Effector memory CD8-positive, alpha-beta T cell (primary cell): ENCODE measurements around the gene CSF1R.

Experiments used
- ATAC-seq: fragments of 150-1000 bp; cut with Tn5 transposase; replicated peaks from 2 replicates; pipeline ENCODE4 v1.10.0; 2021; ENCODE audit warnings: mild to moderate bottlenecking, moderate library complexity
- DNase-seq, 3 experiments: peaks; one replicate each; pipeline ENCODE4 v3.0.0; 2021
- H3K27ac Mint-ChIP-seq, 2 donors: one replicate each; pipeline ENCODE4 v1.8.0; 2022; ENCODE audit warnings: mild to moderate bottlenecking in 2 of 2, mixed read lengths in 2 of 2, moderate library complexity in 2 of 2
- H3K27me3 Mint-ChIP-seq, 2 donors: one replicate each; pipeline ENCODE4 v1.8.0; 2022; ENCODE audit warnings: mixed read lengths in 2 of 2
- H3K36me3 Mint-ChIP-seq: one replicate; pipeline ENCODE4 v1.8.0; 2022; ENCODE audit warnings: mild to moderate bottlenecking, moderate library complexity, mixed read lengths; ENCODE audit not compliant: insufficient read depth
- H3K4me1 Mint-ChIP-seq, 2 donors: one replicate each; pipeline ENCODE4 v1.8.0; 2022; ENCODE audit warnings: low read depth in 2 of 2, mixed read lengths in 2 of 2
- H3K4me3 Mint-ChIP-seq, 2 donors: one replicate each; pipeline ENCODE4 v1.8.0; 2022; ENCODE audit warnings: mild to moderate bottlenecking in 2 of 2, mixed read lengths in 2 of 2, moderate library complexity in 2 of 2
- H3K9me3 Mint-ChIP-seq, 2 donors: one replicate each; pipeline ENCODE4 v1.8.0; 2022; ENCODE audit warnings: mixed read lengths in 2 of 2

The CSF1R gene

DNA sequence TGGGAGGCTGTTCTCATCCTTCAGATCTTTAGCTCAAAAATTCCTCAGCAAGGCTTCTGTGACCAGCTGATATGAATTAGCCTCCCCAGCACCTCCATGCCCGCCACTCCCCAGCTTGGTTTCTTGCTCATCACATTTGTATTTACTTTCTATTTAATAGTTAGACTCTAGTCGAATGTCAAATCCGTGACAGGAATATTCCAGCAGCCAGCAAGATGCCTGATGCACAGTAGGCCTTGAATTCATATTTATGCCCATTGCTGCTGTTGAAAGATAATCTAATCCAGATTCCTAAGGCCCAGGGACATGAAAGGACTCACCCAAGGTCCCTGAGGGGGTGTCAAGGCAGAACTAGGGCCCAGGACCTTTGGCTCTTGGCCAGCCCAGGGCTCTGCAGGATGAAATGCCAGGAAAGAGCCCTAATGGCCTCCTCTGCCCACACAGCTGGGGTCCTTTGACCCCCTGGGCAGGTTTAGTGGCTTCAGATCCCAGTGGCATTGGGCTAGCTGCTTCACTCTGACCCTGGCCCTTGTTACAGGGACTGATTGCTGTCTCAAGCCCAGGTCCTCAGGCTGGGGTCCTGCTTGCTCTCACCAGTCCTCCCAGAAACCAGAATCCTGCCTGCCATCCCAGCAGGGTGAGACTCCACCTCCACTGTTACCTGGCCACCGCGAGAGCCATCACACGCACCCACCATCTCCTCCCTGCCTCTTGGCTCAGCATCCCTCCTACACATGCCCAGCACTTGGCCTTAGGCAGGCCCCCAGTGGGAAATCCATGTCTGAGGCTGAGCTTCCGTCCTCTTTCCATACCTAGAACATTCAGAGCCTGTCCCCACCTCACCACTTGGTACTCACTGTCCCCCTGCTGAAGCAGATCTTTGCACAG, 7.3 kb downstream of the CSF1R start:
- H3K27ac Mint-ChIP-seq, result no peak overlapping the region
- peaks cover 22 to 51% of the 10 kb centered on the region in 2 donors for H3K27me3 Mint-ChIP-seq
- H3K4me1 Mint-ChIP-seq, result no peaks in the 10 kb centered on the region
- H3K36me3 Mint-ChIP-seq, result peaks cover 5% of the 10 kb centered on the region
- no peak overlapping the region for H3K4me3 Mint-ChIP-seq
- no peak for DNase-seq
- ATAC-seq, result no peak
- H3K9me3 Mint-ChIP-seq, result no peaks in the 10 kb centered on the region

DNA sequence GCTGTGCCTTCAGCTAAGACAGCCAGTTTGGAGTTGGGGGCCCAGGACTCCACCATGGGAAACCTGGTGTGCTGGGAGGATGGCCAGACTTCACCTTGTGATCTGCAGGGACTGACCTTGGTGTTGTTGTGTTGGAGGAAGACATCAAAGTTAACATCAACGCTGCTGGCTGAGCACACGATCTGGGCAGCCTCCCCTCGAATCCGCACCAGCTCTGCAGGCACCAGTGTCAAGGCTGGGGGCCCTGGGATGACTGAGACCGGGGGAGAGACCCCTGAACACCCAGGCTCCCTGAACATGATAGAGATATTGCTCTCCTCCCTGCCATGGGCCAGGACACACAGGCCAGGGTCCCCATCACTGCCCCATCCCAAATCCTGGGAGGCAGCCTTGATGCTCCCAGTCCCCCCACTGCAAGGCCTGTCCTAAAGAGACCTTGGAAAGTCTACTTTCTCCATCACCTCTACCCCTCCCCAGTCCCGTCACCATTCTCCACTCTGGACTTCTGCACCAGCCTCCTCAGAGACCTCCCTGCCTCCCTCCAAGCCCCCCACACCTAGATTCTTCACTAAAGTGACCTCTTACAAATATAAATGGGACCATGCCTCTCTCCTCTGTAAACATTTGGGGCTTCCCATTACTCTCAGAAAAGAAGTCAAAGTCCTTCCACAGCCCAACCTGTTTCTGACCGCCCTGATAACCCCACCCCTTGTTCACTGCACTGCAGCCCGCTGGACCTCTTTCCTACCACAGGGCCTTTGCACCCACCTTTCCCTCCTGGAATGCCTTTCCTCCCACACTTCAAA, 8.2 kb downstream of the CSF1R start:
- DNase-seq (no peak), ATAC-seq (no peak)
- Mint-ChIP-seq H3K4me1 (no peaks in the 10 kb centered on the region), H3K27ac (no peak overlapping the region), H3K9me3 (no peaks in the 10 kb centered on the region), H3K36me3 (peaks cover 5% of the 10 kb centered on the region), H3K4me3 (no peak overlapping the region), H3K27me3 (peaks cover 14 to 42% of the 10 kb centered on the region in 2 donors)

DNA sequence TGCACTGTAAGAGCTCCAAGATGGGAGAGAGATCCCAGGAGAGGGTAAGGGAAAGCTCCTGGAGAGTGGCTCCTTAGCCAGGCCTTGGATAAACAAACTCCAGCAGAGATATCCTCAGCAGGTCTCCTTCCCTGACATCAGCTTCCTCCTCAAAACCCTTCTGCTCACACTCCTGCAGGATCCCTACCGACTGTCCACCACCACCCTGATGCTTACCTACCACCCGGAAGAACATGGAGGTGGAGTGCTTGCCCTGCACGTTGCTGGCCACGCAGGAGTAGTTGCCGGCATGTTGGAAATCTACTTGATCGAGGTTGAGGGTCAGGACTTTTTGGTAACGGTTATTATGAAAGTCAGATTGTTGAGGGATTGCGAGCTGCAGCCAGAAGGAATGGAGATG, 9.3 kb downstream of the CSF1R start:
- no peak for ATAC-seq
- Mint-ChIP-seq H3K4me3 (no peak overlapping the region), H3K36me3 (peaks cover 5% of the 10 kb centered on the region), H3K27ac (no peak overlapping the region), H3K27me3 (peaks cover 2 to 31% of the 10 kb centered on the region in 2 donors), H3K4me1 (no peaks in the 10 kb centered on the region), H3K9me3 (no peaks in the 10 kb centered on the region)
- DNase-seq, result no peak

DNA sequence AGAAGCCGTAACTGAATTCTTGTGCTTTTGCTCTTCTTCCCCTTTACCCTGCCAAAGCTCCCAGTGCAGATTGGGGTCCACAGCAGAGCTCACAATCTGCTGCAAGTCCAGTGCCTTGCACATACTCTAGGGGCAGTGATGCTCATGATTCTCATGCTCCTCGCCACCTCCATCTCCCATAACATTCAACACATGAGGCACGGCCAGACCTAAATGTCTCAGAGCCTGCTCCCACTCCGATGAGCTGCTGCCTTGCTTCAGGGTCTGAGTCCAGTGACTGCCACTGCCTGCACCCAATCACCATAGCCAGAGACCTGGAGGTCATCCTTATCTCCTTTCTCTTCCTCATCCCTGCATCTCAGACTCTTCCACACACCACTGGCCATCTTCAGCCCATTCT, 10.5 kb downstream of the CSF1R start:
- Mint-ChIP-seq H3K4me3 (no peak overlapping the region), H3K27me3 (peaks cover 0 to 18% of the 10 kb centered on the region in 2 donors), H3K27ac (no peak overlapping the region), H3K4me1 (no peaks in the 10 kb centered on the region), H3K9me3 (no peaks in the 10 kb centered on the region), H3K36me3 (peaks cover 5% of the 10 kb centered on the region)
- no peak for ATAC-seq
- no peak for DNase-seq

DNA sequence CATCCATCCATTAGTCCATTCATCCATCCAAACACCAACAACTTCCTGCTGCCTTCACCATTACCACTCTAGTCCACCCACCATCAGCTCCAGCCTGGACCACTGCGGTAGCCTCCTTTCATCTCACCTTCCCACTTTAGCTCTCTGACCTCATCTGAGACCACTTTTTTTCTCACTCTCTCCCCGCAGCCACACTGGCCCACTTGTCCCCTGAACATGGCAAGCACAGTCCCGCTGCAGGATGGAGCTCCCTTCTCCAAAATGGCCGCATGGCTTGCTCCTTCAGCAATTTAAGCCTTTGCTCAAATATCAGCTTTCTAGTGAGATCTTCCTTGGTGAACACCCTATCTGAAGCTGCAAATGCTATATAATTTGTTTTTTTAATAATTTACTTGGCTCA, 11.1 kb downstream of the CSF1R start:
- no peak overlapping the region for H3K4me3 Mint-ChIP-seq
- no peak for ATAC-seq
- no peak overlapping the region for H3K27ac Mint-ChIP-seq
- peaks cover 5% of the 10 kb centered on the region for H3K36me3 Mint-ChIP-seq
- no peaks in the 10 kb centered on the region for H3K4me1 Mint-ChIP-seq
- H3K27me3 Mint-ChIP-seq, result peaks cover 0 to 17% of the 10 kb centered on the region in 2 donors
- H3K9me3 Mint-ChIP-seq, result no peaks in the 10 kb centered on the region
- no peak for DNase-seq

DNA sequence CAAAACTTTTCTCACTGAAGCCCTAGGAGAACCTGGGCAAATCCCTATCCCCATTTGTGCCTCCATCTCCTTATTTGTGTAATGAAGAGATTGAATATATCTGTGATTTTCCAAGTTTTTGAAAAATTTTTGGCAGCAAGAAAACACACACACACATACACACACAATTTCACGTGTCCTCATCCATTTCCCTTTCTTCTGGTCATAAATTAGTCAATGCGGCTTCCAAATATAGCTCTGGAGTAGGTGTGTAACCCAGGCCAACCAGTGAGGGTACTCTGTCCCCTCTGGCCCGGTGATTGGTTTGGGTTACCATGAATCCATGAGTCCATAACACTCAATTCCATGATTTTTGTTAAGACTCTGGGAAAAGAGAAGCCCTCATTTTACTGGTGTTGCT, 12.7 kb downstream of the CSF1R start:
- H3K27ac Mint-ChIP-seq, result no peak overlapping the region
- peaks cover under 1% of the 10 kb centered on the region for H3K36me3 Mint-ChIP-seq
- H3K27me3 Mint-ChIP-seq, result peaks cover 0 to 6% of the 10 kb centered on the region in 2 donors
- H3K9me3 Mint-ChIP-seq, result no peaks in the 10 kb centered on the region
- ATAC-seq (no peak), DNase-seq (no peak)
- H3K4me1 Mint-ChIP-seq, result no peaks in the 10 kb centered on the region
- H3K4me3 Mint-ChIP-seq, result no peak overlapping the region

DNA sequence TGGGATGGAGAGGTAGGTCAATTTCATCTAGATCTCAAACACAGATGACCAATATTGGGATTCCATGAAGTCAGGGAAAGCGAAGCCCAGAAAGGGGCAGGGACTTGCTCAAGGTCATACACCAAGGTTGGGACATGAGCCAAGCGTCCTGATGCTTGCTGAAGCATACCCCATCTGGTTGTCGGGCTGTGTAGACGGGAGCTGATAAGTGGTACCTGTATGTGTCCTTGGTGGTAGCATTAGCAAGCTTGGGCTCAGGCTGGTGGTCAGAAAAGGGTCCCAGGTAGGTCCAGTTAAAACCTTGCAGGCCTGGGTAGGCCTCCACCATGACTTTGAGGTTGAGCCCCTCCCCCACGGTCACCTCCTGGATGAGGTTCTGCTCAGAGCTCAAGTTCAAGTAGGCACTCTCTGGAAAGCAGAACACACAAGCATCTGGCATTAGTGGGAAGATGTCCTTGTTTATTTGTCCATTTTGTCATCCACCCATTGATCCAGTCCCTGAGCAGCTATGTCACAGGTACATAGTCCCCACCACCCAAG, 13.2 kb downstream of the CSF1R start:
- ATAC-seq, result no peak
- H3K27ac Mint-ChIP-seq, result no peak overlapping the region

DNA sequence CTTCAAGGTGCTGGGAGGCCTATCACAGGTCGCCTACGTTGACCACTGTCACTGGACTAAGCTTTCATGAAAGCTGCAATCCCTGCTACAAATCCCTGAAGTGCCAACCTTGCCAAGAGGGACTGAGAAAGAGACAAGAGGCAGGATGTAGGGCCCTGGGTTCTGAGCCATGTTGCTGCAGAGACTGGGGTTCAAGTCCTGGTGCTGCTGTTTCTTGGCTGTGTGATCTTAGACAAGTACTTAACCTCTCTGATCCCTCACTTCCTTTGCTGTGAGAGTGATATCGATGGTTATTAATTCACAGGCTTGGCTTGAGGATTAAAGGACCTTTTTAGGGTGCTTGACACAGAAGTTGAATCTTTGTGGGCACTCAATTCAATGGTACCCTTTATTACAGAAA, 15.5 kb downstream of the CSF1R start:
- no peaks in the 10 kb centered on the region for H3K9me3 Mint-ChIP-seq
- DNase-seq (no peak), ATAC-seq (no peak)
- H3K36me3 Mint-ChIP-seq, result no peaks in the 10 kb centered on the region
- no peak overlapping the region for H3K27ac Mint-ChIP-seq
- H3K4me1 Mint-ChIP-seq, result peaks cover 7 to 9% of the 10 kb centered on the region in 2 donors
- no peak overlapping the region for H3K4me3 Mint-ChIP-seq
- peaks cover 0 to 16% of the 10 kb centered on the region in 2 donors for H3K27me3 Mint-ChIP-seq

More for the DNA sequence above, 13.2 kb downstream of the CSF1R start:
- no peaks in the 10 kb centered on the region for H3K36me3 Mint-ChIP-seq
- H3K27me3 Mint-ChIP-seq, result peaks cover 0 to under 1% of the 10 kb centered on the region in 2 donors
- no peaks in the 10 kb centered on the region for H3K9me3 Mint-ChIP-seq
- DNase-seq, result no peak
- no peaks in the 10 kb centered on the region for H3K4me1 Mint-ChIP-seq
- H3K4me3 Mint-ChIP-seq, result no peak overlapping the region

DNA sequence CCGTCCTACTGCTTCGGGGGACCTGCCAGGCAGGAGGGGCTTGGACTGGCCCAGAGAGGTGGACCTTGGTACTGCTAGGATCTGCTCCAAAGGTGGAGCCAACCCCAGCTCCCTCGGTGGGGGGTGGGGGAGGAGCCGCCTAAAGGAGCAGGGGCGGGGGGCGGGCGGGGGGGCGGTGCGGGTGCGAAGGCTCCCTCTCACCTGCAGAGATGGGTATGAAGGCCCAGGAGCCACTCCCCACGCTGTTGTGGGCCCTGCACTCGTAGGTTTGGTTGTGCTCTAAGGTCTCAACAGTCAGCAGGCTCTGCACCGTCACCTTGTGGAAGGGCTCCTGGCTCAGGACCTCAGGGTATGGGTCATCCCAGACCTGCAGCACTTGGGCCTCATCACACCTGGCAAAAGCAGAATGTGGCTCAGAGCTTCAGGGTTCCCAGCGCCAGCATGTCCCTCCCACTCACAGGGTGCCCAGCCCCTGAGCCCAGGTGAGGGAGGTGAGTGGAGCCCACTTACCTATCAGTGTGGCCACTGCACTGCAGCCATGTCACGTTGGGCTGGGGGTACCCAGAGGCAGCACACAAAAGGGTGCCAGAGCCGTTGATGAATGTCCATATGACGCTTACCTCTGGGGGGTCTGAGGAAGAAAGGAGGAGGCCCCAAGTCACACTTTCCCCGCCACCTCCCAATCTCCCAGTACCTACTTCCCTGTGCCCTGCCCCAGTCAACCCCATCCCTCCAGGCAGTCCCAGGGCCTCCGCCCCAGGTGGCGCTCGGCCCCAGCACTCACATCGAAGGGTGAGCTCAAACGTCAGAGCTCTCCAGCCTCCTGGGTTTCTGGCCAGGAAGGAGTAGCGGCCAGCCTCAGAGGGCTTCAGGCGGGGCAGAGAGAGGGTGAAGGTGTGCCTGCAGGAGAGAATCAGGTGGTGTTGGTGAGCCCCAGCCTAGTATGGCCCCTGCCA, 16.4 kb downstream of the CSF1R start:
- no peak overlapping the region for H3K4me3 Mint-ChIP-seq
- H3K9me3 Mint-ChIP-seq, result no peaks in the 10 kb centered on the region
- H3K4me1 Mint-ChIP-seq, result peaks cover 7 to 9% of the 10 kb centered on the region in 2 donors
- no peak overlapping the region for H3K27ac Mint-ChIP-seq
- no peak for DNase-seq
- no peaks in the 10 kb centered on the region for H3K36me3 Mint-ChIP-seq
- peaks cover 7 to 24% of the 10 kb centered on the region in 2 donors for H3K27me3 Mint-ChIP-seq
- ATAC-seq, result no peak

DNA sequence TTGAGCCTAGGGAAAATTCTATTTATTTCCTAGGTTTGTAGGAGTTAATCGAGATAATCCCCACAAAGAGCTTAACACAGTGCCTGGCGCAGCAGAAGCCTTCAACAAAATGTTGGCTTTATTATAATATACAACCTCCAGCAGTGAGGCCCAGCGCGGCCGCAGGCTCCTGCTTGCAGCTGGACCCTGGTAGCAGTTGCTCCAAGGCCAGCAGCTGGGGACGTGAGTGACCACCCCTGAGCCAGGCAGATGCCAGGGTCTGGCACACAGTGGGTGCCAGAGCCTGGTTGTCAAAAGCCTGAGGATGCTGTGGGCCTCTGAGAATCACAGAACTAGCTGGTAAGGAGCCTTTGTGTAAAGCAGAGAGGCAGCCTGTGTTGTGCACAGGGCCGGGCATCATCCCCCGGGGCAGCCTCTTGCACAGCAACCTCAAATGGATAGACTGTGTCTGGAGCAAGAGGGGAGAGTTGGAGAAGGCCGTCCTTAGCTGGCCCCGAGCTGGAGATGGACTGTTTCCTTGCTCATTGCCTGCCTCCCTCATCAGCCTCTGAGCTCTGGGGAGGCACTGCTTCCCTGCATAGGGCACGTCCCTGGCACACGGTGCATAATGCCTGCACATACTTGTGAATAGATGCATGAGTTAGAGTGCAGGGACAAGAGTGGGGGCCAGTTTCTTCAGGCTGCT, 17.3 kb downstream of the CSF1R start:
- Mint-ChIP-seq H3K27ac (no peak overlapping the region), H3K36me3 (no peaks in the 10 kb centered on the region), H3K4me3 (no peak overlapping the region), H3K9me3 (no peaks in the 10 kb centered on the region), H3K27me3 (peaks cover 12 to 33% of the 10 kb centered on the region in 2 donors), H3K4me1 (peaks cover 7 to 9% of the 10 kb centered on the region in 2 donors)
- no peak for ATAC-seq
- no peak for DNase-seq

DNA sequence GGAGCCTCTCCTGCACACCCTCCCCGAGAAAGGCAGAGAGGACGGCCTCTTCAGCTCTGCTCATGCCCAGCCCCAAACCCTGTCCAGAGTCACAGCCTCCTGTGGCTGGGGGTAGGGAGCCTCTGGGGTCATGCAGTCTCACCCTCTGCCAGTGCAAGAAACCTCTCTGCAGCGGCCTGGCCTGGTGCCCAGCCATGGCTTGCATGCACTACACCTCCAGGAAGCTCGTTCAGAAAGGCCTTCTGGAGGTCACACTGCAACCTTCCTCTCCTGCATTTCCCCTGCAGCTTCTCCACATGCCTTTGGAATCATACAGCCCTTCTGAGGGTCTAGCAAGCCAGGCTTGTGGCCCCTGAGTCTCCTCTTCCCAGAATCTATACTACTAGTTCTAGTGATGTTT, 17.9 kb downstream of the CSF1R start:
- no peaks in the 10 kb centered on the region for H3K9me3 Mint-ChIP-seq
- ATAC-seq, result no peak
- H3K4me3 Mint-ChIP-seq, result no peak overlapping the region
- peaks cover 13 to 39% of the 10 kb centered on the region in 2 donors for H3K27me3 Mint-ChIP-seq
- peaks cover 7 to 9% of the 10 kb centered on the region in 2 donors for H3K4me1 Mint-ChIP-seq
- H3K27ac Mint-ChIP-seq, result no peak overlapping the region
- no peak for DNase-seq
- H3K36me3 Mint-ChIP-seq, result no peaks in the 10 kb centered on the region

DNA sequence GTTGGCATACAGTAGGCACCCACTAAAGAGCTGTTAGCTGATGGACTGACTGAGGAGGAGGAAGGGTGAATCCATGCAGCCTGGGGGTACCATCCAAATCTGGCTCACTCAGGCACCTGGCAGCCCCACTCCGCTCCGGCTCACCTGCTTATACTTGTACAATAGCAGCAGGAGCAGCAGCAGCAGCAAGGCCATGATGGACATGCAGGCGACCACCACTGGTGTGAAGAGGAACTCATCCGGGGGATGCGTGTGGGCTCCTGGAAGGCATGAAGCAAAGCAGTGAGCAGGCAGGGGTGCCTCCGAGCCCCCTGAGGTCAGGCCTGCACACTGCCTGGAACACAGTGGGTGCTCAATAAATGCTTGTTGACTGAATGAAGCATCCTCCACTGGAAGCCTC, 18.3 kb downstream of the CSF1R start:
- Mint-ChIP-seq H3K4me1 (peaks cover 7 to 9% of the 10 kb centered on the region in 2 donors), H3K27me3 (peaks cover 17 to 43% of the 10 kb centered on the region in 2 donors)

More for the DNA sequence above, 18.3 kb downstream of the CSF1R start:
- no peak for DNase-seq
- ATAC-seq, result no peak
- Mint-ChIP-seq H3K9me3 (no peaks in the 10 kb centered on the region), H3K27ac (no peak overlapping the region), H3K36me3 (no peaks in the 10 kb centered on the region), H3K4me3 (no peak overlapping the region)
